GM23338 (cell line): ENCODE results near the gene PHF20. TPM values are rescaled to one million over a fixed set of nuclear protein-coding genes. Genes with fewer than 3 reads are reported as not detected.
A peak's percentile ranks its signal among the peaks of the same experiment; 100 is the strongest.

Experiments
- ATAC-seq: fragments of 200-7000 bp; cut with Tn5 transposase; 3 replicates; pipeline ENCODE4 v1.9.1; 2020
- DNase-seq: peaks from one replicate; pipeline ENCODE4 v3.0.0-alpha.2; 2015; ENCODE audit warnings: low spot score
- H2AFZ ChIP-seq: fragments of 200-600 bp; sonication (generic); 2 replicates; pipeline ENCODE4 v1.8.0; 2016; ENCODE audit warnings: antibody characterized with exemption, mild to moderate bottlenecking, moderate library complexity
- H3F3A ChIP-seq: fragments of 200-600 bp; sonication (generic); replicated peaks from 2 replicates; pipeline ENCODE4 v1.8.0; 2017; ENCODE audit warnings: antibody characterized with exemption, mixed run types, low read depth
- H3K27ac ChIP-seq: fragments of 200-600 bp; sonication (generic); 2 replicates; pipeline ENCODE4 v1.6.1; 2016; ENCODE audit warnings: low read depth
- H3K27me3 ChIP-seq: fragments of 200-600 bp; sonication (generic); 2 replicates; pipeline ENCODE4 v1.8.0; 2016; ENCODE audit warnings: mild to moderate bottlenecking, mixed run types, moderate library complexity; ENCODE audit not compliant: insufficient read depth
- H3K36me3 ChIP-seq: fragments of 200-600 bp; sonication (generic); 2 replicates; pipeline ENCODE4 v1.8.0; 2016; ENCODE audit warnings: mild to moderate bottlenecking; ENCODE audit not compliant: insufficient read depth
- H3K4me1 ChIP-seq: fragments of 200-600 bp; sonication (generic); 2 replicates; pipeline ENCODE4 v1.8.0; 2016; ENCODE audit warnings: mild to moderate bottlenecking, moderate library complexity; ENCODE audit not compliant: insufficient read depth
- H3K4me2 ChIP-seq: fragments of 200-600 bp; sonication (generic); 2 replicates; pipeline ENCODE4 v1.7.1; 2017; ENCODE audit warnings: mixed run types
- H3K4me3 ChIP-seq: fragments of 200-600 bp; sonication (generic); 2 replicates; pipeline ENCODE4 v1.6.1; 2016; ENCODE audit warnings: mixed run types
- H3K79me2 ChIP-seq: fragments of 200-600 bp; sonication (generic); replicated peaks from 2 replicates; pipeline ENCODE4 v1.8.0; 2017; ENCODE audit warnings: mild to moderate bottlenecking; ENCODE audit not compliant: insufficient read depth
- H3K9me2 ChIP-seq: fragments of 200-600 bp; sonication (generic); 2 replicates; pipeline ENCODE4 v1.8.0; 2017; ENCODE audit not compliant: insufficient read depth
- H4K20me1 ChIP-seq: fragments of 200-600 bp; sonication (generic); replicated peaks from 2 replicates; pipeline ENCODE4 v1.8.0; 2017; ENCODE audit warnings: mild to moderate bottlenecking; ENCODE audit not compliant: insufficient read depth
- H3K27ac Mint-ChIP-seq: 2 replicates; pipeline ENCODE4 v1.8.0; 2020; ENCODE audit warnings: inconsistent platforms, mild to moderate bottlenecking, moderate library complexity, mixed read lengths
- H3K27me3 Mint-ChIP-seq: 3 replicates; pipeline ENCODE4 v1.8.0; 2022; ENCODE audit warnings: low read depth, mild to moderate bottlenecking, moderate library complexity, mixed read lengths, inconsistent platforms; ENCODE audit not compliant: insufficient read depth, poor library complexity
- H3K36me3 Mint-ChIP-seq: 3 replicates; pipeline ENCODE4 v1.8.0; 2021; ENCODE audit warnings: low read depth, mild to moderate bottlenecking, inconsistent platforms, moderate library complexity, mixed read lengths
- H3K4me1 Mint-ChIP-seq: 3 replicates; pipeline ENCODE4 v1.8.0; 2020; ENCODE audit warnings: mild to moderate bottlenecking, inconsistent platforms, mixed read lengths
- H3K4me3 Mint-ChIP-seq: 3 replicates; pipeline ENCODE4 v1.8.0; 2021; ENCODE audit warnings: moderate library complexity, mild to moderate bottlenecking, inconsistent platforms, mixed read lengths
- H3K9me3 Mint-ChIP-seq: 3 replicates; pipeline ENCODE4 v1.8.0; 2020; ENCODE audit warnings: moderate library complexity, mild to moderate bottlenecking, inconsistent platforms, mixed read lengths
- CREB1 ChIP-seq: fragments of 250-450 bp; sonication (Bioruptor Pico); IDR thresholded peaks from 2 replicates; pipeline ENCODE4 v1.5.0; 2020; ENCODE audit warnings: low read depth, mild to moderate bottlenecking, moderate library complexity
- EZH2 ChIP-seq: fragments of 200-600 bp; sonication (generic); IDR thresholded peaks from one replicate; pipeline ENCODE4 v1.8.0; 2017; ENCODE audit warnings: antibody characterized with exemption, mild to moderate bottlenecking, low read depth; ENCODE audit not compliant: unreplicated experiment
- EZH2phosphoT487 ChIP-seq: fragments of 200-600 bp; sonication (generic); IDR thresholded peaks from one replicate; pipeline ENCODE4 v1.8.1; 2018; ENCODE audit warnings: antibody characterized with exemption; ENCODE audit not compliant: unreplicated experiment
- JUNB ChIP-seq: IDR thresholded peaks from one replicate; pipeline ENCODE4 v1.6.1; 2016; ENCODE audit warnings: antibody characterized with exemption; ENCODE audit not compliant: unreplicated experiment
- NANOG ChIP-seq: IDR thresholded peaks from 2 replicates; pipeline ENCODE4 v1.6.1; 2016; ENCODE audit warnings: antibody characterized with exemption, borderline replicate concordance
- POLR2AphosphoS5 ChIP-seq: IDR thresholded peaks from 2 replicates; pipeline ENCODE4 v1.6.1; 2016; ENCODE audit warnings: antibody characterized with exemption, low read depth
- STAT1 ChIP-seq: IDR thresholded peaks from one replicate; pipeline ENCODE4 v1.6.1; 2016; ENCODE audit warnings: antibody characterized with exemption; ENCODE audit not compliant: unreplicated experiment
- ZNF114 ChIP-seq: fragments of 250-450 bp; sonication (Bioruptor Pico); IDR thresholded peaks from 2 replicates; pipeline ENCODE4 v1.5.0; 2020; ENCODE audit warnings: mild to moderate bottlenecking, moderate library complexity
- ZNF331 ChIP-seq: fragments of 250-450 bp; sonication (Bioruptor Pico); IDR thresholded peaks from 2 replicates; pipeline ENCODE4 v1.5.0; 2020; ENCODE audit warnings: low read depth, mild to moderate bottlenecking, moderate library complexity
- polyA plus RNA-seq: library from polyadenylated mRNA; unstranded; fragments of >200 nt; fragmentation: Nextera tagmentation; extraction: Ambion mirVana; gene quantifications from 2 replicates; pipeline ENCODE4 v1.2.1, GENCODE V29; 2016
- total RNA-seq: library from RNA; depleted of rRNA; stranded (reverse); fragments of >200 nt; shearing (Covaris generic); gene quantifications from 2 replicates; pipeline ENCODE4 v1.2.3, GENCODE V29; 2014
- TF ChIP-seq, protein P1 (sequence below): IDR thresholded peaks from 2 replicates; pipeline ENCODE4 v1.6.1; 2016; ENCODE audit warnings: antibody characterized with exemption
- TF ChIP-seq, protein P2 (sequence below): fragments of 250-450 bp; sonication (Bioruptor Pico); IDR thresholded peaks from 2 replicates; pipeline ENCODE4 v1.5.0; 2020; ENCODE audit warnings: mild to moderate bottlenecking, moderate library complexity
- TF ChIP-seq, protein P3 (sequence below), 2 experiments: fragments of 200-600 bp in 1 of 2; sonication (generic) in 1 of 2; conservative IDR thresholded peaks; 2 replicates each; pipeline versions ENCODE4 v1.5.1 to v1.6.1; 2016 to 2017; ENCODE audit warnings: antibody characterized with exemption in 2 of 2, low read depth in 2 of 2, mild to moderate bottlenecking in 2 of 2, moderate library complexity in 1 of 2
- TF ChIP-seq, protein P4 (sequence below): IDR thresholded peaks from one replicate; pipeline ENCODE4 v1.6.1; 2018; ENCODE audit warnings: antibody characterized with exemption; ENCODE audit not compliant: unreplicated experiment

PHF20 gene
- total and polyA plus RNA-seq, 2 experiments from 2014 or later: 71.8 to 103 TPM

DNA sequence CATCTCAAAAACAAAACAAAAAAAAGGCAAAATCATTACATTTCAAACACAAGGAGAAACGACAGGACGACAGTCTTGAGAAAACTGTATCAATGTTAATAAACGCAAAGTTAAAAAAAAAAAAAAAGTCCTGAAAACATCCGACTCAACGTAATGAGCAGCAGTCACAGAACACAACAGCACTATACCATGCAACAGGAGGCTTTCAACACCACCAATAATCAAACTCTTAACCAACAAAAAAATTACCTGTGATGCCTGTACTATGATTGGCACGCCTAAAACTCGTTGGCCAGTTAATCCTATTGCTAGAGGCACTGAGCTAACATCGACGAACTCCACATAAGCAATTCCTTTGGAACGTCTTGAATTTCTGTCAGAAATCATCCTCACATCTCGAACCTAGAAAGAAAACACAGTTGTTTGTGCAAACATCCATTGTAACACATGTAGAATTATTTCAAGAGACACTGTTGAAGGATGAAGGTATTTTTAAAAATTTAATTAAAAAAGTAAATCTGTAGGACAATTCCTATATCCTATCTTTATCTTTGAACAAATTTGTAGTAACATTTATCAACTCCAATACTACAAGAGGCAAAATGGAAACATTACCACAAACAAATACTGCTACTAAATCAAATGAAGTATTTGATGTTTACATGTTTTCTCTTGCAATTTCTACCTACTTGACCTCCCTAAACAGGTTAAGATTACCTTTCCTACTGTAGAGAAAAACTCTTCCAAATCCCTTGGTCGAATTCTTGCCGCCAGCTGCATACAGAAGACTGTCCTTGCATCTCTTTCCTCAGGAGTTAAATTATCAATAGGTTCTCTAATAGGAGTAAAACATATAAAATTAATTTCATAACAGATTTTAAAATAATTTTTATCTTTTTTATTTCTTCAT is 47.2 kb upstream of the PHF20 start:
- H3K4me3 ChIP-seq: no peak overlapping the region
- peaks cover 12% of the 10 kb centered on the region for H3K27me3 Mint-ChIP-seq
- no peak overlapping the region for H3K27ac ChIP-seq
- no peaks in the 10 kb centered on the region for H3K9me3 Mint-ChIP-seq
- no peaks in the 10 kb centered on the region for H3K27me3 ChIP-seq
- H3K36me3 ChIP-seq: peaks cover 99% of the 10 kb centered on the region
- peaks cover 98% of the 10 kb centered on the region for H3K36me3 Mint-ChIP-seq
- ATAC-seq: no peak
- no peak overlapping the region for H3K4me2 ChIP-seq
- DNase-seq: no peak
- no peaks in the 10 kb centered on the region for H3K4me1 ChIP-seq
- H3K4me3 Mint-ChIP-seq: no peak overlapping the region
- H3K9me2 ChIP-seq: no peaks in the 10 kb centered on the region
- H3K27ac Mint-ChIP-seq: 0 out of 2 replicates have a peak overlapping the region, but pooled peaks have one; percentile 31
- H2AFZ ChIP-seq: no peak overlapping the region
- peaks cover 74% of the 10 kb centered on the region for H4K20me1 ChIP-seq
- no peak for TF ChIP-seq EZH2phosphoT487
- no peak for TF ChIP-seq POLR2AphosphoS5
- no peak for TF ChIP-seq ZNF114 (CRISPR knock-in tag)
- TF ChIP-seq, protein P1, sequence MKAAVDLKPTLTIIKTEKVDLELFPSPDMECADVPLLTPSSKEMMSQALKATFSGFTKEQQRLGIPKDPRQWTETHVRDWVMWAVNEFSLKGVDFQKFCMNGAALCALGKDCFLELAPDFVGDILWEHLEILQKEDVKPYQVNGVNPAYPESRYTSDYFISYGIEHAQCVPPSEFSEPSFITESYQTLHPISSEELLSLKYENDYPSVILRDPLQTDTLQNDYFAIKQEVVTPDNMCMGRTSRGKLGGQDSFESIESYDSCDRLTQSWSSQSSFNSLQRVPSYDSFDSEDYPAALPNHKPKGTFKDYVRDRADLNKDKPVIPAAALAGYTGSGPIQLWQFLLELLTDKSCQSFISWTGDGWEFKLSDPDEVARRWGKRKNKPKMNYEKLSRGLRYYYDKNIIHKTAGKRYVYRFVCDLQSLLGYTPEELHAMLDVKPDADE: no peak
- no peak for TF ChIP-seq JUNB
- TF ChIP-seq, protein P2, sequence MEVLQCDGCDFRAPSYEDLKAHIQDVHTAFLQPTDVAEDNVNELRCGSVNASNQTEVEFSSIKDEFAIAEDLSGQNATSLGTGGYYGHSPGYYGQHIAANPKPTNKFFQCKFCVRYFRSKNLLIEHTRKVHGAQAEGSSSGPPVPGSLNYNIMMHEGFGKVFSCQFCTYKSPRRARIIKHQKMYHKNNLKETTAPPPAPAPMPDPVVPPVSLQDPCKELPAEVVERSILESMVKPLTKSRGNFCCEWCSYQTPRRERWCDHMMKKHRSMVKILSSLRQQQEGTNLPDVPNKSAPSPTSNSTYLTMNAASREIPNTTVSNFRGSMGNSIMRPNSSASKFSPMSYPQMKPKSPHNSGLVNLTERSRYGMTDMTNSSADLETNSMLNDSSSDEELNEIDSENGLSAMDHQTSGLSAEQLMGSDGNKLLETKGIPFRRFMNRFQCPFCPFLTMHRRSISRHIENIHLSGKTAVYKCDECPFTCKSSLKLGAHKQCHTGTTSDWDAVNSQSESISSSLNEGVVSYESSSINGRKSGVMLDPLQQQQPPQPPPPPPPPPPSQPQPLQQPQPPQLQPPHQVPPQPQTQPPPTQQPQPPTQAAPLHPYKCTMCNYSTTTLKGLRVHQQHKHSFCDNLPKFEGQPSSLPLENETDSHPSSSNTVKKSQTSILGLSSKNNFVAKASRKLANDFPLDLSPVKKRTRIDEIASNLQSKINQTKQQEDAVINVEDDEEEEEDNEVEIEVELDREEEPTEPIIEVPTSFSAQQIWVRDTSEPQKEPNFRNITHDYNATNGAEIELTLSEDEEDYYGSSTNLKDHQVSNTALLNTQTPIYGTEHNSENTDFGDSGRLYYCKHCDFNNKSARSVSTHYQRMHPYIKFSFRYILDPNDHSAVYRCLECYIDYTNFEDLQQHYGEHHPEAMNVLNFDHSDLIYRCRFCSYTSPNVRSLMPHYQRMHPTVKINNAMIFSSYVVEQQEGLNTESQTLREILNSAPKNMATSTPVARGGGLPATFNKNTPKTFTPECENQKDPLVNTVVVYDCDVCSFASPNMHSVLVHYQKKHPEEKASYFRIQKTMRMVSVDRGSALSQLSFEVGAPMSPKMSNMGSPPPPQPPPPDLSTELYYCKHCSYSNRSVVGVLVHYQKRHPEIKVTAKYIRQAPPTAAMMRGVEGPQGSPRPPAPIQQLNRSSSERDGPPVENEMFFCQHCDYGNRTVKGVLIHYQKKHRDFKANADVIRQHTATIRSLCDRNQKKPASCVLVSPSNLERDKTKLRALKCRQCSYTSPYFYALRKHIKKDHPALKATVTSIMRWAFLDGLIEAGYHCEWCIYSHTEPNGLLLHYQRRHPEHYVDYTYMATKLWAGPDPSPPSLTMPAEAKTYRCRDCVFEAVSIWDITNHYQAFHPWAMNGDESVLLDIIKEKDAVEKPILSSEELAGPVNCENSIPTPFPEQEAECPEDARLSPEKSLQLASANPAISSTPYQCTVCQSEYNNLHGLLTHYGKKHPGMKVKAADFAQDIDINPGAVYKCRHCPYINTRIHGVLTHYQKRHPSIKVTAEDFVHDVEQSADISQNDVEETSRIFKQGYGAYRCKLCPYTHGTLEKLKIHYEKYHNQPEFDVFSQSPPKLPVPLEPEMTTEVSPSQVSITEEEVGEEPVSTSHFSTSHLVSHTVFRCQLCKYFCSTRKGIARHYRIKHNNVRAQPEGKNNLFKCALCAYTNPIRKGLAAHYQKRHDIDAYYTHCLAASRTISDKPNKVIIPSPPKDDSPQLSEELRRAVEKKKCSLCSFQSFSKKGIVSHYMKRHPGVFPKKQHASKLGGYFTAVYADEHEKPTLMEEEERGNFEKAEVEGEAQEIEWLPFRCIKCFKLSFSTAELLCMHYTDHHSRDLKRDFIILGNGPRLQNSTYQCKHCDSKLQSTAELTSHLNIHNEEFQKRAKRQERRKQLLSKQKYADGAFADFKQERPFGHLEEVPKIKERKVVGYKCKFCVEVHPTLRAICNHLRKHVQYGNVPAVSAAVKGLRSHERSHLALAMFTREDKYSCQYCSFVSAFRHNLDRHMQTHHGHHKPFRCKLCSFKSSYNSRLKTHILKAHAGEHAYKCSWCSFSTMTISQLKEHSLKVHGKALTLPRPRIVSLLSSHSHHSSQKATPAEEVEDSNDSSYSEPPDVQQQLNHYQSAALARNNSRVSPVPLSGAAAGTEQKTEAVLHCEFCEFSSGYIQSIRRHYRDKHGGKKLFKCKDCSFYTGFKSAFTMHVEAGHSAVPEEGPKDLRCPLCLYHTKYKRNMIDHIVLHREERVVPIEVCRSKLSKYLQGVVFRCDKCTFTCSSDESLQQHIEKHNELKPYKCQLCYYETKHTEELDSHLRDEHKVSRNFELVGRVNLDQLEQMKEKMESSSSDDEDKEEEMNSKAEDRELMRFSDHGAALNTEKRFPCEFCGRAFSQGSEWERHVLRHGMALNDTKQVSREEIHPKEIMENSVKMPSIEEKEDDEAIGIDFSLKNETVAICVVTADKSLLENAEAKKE (CRISPR knock-in tag): no peak
- no peak for TF ChIP-seq EZH2
- TF ChIP-seq, protein P3, sequence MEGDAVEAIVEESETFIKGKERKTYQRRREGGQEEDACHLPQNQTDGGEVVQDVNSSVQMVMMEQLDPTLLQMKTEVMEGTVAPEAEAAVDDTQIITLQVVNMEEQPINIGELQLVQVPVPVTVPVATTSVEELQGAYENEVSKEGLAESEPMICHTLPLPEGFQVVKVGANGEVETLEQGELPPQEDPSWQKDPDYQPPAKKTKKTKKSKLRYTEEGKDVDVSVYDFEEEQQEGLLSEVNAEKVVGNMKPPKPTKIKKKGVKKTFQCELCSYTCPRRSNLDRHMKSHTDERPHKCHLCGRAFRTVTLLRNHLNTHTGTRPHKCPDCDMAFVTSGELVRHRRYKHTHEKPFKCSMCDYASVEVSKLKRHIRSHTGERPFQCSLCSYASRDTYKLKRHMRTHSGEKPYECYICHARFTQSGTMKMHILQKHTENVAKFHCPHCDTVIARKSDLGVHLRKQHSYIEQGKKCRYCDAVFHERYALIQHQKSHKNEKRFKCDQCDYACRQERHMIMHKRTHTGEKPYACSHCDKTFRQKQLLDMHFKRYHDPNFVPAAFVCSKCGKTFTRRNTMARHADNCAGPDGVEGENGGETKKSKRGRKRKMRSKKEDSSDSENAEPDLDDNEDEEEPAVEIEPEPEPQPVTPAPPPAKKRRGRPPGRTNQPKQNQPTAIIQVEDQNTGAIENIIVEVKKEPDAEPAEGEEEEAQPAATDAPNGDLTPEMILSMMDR (conservative IDR thresholded peaks at IDR 0.05; ENCODE audit: low read depth in 2 of 2): no peak
- TF ChIP-seq STAT1: no peak
- TF ChIP-seq CREB1 (CRISPR knock-in tag): no peak
- TF ChIP-seq NANOG: no peak
- TF ChIP-seq, protein P4, sequence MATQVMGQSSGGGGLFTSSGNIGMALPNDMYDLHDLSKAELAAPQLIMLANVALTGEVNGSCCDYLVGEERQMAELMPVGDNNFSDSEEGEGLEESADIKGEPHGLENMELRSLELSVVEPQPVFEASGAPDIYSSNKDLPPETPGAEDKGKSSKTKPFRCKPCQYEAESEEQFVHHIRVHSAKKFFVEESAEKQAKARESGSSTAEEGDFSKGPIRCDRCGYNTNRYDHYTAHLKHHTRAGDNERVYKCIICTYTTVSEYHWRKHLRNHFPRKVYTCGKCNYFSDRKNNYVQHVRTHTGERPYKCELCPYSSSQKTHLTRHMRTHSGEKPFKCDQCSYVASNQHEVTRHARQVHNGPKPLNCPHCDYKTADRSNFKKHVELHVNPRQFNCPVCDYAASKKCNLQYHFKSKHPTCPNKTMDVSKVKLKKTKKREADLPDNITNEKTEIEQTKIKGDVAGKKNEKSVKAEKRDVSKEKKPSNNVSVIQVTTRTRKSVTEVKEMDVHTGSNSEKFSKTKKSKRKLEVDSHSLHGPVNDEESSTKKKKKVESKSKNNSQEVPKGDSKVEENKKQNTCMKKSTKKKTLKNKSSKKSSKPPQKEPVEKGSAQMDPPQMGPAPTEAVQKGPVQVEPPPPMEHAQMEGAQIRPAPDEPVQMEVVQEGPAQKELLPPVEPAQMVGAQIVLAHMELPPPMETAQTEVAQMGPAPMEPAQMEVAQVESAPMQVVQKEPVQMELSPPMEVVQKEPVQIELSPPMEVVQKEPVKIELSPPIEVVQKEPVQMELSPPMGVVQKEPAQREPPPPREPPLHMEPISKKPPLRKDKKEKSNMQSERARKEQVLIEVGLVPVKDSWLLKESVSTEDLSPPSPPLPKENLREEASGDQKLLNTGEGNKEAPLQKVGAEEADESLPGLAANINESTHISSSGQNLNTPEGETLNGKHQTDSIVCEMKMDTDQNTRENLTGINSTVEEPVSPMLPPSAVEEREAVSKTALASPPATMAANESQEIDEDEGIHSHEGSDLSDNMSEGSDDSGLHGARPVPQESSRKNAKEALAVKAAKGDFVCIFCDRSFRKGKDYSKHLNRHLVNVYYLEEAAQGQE: no peak
- no peak for TF ChIP-seq ZNF331 (CRISPR knock-in tag)
- peaks cover 6% of the 10 kb centered on the region; the same call in 1 of the 3 replicates for H3K4me1 Mint-ChIP-seq
- peaks cover 99% of the 10 kb centered on the region for H3K79me2 ChIP-seq
- H3F3A ChIP-seq: peaks cover 40% of the 10 kb centered on the region
